NK-92 (cell line): ENCODE measurements around the gene MAPK8.

Experiments used
- DNase-seq: peaks from one replicate; lab custom pipeline; 2025; ENCODE audit not compliant: unreplicated experiment; lab: John Stamatoyannopoulos, UW

The MAPK8 gene

DNA sequence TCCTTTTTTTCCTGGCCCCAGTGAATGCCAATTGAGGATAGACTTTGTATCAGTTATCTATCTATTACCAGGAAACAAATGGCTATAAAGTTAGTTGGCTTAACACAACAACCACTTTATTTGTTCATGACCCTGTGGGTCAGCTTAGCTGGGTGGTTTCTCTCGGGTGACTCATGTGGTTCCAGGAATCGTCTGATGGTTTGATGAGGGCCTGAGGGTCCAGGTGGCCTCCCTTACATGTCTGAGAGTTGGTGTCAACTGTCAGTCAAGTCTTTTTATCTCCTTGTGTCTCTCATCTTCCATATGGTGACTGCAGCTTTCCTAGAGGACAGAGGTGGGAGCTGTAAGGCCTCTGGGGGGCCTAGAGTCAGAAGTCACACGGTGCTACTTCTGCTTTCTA lies 15.3 kb upstream of the MAPK8 start:
- no peak for DNase-seq

- DNase-seq, result no peak
Measured at GRCh38 chr10:48292616-48293015, 13.9 kb upstream of the MAPK8 start.

- no peak for DNase-seq
Measured at GRCh38 chr10:48294431-48294830, 12.0 kb upstream of the MAPK8 start.

DNA sequence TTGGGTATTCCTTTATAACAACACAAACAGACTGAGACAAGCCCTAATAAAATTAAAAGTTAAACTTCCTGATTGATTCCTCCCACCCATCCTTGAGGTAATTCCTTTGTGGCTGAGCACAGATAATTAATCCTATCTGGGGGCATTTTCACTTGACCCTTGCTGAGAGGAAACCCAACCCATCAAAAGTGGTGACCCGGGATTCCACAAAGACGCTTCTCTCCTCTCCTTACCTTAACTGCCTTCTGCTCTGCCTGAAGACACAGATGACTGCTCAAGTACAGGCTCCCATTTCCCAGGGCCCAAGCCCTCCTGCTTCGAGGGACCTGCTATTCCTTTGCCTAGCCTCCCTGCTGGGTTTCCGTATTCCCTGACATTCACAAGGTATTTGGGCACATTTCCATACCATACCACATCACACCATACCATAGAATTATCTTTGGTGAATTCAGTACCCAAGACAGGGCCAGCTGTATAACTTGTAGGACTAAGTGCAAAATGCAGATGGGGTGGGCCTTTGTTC lies 9.8 kb upstream of the MAPK8 start:
- DNase-seq, result no peak

DNA sequence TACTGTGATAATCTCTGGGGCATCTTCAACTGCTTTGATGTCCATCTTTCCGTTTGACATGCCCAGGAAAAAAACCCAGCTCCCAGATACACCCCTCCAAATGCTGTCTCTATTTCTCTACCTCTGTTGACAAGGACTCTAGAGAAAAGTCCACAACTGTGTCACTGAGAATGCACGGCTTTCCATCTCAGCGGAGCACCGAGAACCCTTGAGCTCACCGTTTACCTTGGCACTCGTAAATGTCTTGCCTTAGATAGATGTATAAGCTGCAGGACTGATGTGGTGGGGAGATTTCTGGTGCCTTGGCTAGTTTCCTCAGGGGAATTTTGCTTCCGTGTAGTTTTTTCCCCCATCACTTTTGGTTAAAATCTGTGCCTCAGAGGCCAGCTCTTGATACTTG lies 7.4 kb upstream of the MAPK8 start:
- DNase-seq, result no peak

DNA sequence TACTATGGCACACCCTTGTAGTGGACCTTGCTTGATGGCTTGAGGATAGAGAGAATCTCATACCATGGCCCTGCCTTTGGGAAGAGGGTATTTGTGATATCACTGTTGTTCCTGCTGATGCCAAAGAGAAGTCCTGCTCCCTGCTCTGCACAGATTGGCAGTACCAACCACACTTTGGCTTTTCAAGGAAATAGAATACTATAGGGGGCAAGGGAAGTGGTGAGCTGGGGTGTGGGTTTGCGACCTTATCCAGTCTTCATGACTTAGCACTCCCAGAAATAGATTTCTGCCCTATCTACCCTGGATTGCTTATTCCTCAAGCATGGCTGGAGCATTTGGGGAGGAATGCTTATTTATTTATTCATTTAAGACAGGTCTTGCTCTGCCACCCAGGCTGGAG lies 6.8 kb upstream of the MAPK8 start:
- DNase-seq, result no peak

DNA sequence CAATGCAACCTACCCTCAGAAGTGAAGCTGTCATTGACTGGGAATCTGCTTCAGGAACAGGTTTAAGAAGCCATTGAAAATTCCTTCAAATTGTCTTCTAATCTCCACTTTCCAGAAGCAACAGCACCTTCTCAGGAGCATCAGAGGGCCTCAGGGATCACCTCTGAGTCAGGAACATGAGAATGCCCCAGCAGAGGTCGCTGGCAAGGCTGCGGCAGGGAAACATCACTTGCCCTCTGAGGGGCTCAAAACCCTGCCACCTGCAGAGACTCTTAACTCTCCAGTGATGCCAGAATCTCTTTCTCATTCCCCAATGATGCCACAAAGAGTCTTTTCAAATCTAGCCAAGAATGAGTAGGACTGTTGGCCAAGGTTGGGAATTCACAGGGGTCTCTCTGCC lies 5.9 kb upstream of the MAPK8 start:
- no peak for DNase-seq

DNA sequence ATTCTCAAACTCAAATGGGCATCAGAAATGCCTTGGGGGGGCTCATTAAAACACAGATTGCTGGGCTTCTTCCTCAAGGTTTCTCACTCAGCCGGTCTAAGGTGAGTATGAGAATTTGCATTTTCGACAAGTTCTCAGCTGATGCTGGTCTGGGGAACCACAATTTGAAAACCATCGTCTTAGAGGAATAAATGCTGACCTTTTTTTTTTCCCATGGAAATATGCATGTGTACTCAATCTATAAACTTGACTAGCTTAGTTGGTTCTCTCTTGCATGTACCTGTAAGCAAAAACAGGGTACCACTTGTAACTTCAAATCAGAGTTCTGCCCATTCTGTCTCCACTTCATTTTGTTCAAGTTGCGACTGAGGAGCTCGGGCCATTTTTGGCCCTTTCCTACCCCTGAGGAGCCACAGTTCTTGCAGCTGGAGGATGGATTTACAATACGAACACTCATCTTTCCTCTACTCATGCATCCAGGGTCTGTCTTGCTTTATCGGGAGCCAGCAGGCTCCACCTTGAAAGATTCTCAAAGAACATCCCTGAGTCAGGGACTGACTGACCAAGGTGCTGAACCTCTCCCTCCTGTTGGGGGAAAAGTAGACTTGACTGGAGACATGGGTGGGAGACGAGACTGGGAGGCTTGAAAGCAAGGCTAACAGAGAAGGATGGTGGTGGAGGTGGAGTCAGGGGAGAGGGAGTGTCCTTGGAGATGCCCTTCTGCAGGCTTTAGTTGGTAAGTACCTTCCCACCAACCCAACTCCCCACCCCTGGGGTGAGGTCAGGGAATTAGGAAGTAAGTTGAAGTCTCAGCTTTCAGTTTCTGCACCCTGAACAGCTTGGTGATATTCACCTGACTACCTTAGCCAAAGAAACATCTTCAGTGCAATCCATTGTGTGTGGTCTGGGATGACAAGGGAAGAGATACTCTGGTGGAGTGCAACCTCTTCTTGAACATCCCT lies 3.7 kb upstream of the MAPK8 start:
- no peak for DNase-seq

DNA sequence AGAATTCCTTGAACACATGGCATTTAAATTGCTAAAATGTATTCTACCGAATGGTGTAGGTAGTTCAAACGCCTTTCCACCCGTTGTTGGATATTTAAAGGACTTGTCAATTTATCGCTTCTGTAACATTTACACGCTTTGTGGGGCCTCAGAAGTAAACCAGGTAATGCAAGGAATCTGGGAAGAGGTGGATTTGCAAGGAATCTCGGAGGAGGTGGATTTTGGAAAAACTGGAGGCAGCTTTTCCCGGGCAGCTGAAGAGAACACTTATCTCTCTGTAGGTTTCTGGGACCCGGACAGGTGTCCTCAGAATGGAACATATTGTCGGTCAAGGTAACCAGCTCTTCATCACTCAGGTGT lies 592 bp upstream of the MAPK8 start:
- no peak for DNase-seq

DNA sequence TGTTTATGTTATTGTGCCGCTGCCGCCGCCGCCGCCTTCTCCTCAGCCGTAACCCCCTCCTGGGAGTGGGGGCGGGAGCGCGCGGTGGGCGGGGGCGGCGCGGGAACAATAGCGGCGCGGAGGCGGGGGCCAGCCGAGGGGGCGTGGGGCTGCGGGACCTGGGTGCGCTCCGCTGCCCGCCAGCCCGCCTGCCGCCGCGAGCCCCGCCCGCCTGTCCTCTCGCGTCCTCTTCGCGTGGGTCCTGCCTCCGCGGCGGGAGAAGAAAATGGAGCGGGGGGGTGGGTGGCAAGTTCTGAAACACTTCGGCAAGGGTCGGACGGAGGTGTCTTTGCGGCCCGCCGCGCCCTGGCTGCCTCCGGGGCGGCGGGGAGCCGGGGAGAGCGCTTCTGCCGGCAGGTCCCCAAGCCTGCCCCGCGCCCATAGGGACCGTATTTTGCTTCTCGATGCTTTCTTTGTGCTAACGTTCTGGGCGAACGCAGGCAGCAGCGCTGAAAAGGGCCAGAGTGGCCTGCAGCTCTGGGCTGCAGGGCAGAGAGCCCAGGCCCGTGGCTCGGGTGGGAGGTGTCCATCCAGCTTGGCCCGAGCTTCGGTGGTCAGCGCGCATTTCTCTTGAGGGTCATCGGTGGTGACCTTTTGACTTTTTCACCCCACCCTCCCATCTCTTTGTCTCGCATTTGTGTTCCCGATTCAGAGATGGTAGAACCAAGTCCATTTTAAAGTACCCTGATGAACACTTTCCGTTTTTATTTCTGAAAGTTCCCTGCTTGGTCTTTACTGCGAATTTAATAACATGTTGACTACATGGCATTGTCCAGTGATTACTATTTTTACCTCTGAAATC lies 613 bp downstream of the MAPK8 start:
- no peak for DNase-seq

- DNase-seq, result no peak
Measured at GRCh38 chr10:48307711-48308018, 1.2 kb downstream of the MAPK8 start.

GRCh38 chr10:48309711-48310226 lies 3.3 kb downstream of the MAPK8 start:
- DNase-seq, result no peak

GRCh38 chr10:48314107-48314506 lies 7.6 kb downstream of the MAPK8 start:
- no peak for DNase-seq

- no peak for DNase-seq
Measured at GRCh38 chr10:48316236-48316635, 9.8 kb downstream of the MAPK8 start.

DNA sequence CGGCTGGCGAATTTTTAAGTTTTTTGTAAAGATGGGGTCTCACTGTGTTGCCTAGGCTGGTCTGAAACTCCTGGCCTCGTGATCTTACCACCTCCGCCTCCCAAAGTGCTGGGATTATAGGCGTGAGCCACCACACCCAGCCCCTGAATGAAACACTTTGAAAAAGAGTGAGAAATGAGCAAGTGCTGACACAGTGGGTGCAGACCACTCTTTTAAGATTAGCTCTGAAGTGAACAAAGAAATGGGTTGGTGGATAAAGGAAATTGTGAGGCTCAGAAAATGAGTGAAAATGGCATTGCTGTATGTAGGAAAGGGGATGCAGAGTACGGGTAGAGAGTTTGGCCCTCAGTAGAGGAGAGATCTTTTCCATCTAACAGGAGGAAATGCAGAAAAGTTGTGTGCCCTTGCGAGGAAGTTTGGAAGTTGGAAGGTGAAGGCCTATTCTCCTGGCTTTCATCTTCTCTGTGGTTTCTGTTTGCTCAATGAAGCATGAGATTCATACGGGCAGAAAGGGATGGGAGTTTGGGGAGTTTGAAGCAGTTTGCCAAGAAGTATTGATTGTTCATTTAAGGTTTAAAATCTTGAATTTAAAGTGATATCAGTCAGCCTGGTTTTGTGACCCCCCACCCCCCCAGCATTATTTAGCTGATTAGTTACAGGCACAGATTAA lies 11.0 kb downstream of the MAPK8 start:
- DNase-seq, result no peak

- no peak for DNase-seq
Measured at GRCh38 chr10:48322017-48322416, 15.5 kb downstream of the MAPK8 start.

- no peak for DNase-seq
Measured at GRCh38 chr10:48324580-48324979, 18.1 kb downstream of the MAPK8 start.

DNA sequence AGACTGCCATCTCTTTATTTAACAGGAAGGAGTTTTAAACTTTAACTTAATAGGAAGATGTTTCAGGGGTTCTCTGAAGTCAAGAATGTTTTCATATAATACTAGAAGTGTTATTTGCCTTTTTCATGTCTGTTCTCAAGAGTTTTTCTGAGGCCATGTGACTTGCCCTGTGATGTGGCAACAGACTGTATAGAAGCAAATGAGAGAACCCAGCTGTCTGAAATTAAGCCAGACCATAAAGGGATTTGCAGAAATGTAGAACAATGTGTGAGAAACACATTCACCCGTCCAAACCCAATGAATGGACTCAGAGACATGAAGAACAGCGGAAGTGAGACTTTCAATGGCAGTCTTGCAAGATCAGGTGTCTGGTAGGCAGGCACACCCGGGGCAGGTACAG lies 23.8 kb downstream of the MAPK8 start:
- DNase-seq, result no peak

DNA sequence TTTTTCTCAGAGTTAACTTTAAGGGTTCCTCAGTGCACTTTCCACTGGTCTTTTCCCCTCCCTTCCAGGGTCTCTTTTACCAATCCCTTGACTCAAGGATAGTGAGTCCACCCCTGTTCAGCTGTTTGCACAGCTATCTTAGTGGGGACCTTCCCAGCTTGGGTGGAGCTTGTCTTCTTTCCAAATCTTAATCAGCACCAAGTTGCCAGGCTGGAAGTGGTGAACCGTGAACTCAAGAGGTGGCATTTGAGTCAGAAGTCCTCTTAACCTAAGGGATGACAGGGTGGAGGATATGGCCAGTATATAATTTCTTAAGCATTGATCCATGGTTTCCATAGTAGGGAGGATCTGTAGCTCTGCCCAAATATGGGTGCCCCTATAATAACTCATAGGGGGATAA lies 25.0 kb downstream of the MAPK8 start:
- no peak for DNase-seq

DNA sequence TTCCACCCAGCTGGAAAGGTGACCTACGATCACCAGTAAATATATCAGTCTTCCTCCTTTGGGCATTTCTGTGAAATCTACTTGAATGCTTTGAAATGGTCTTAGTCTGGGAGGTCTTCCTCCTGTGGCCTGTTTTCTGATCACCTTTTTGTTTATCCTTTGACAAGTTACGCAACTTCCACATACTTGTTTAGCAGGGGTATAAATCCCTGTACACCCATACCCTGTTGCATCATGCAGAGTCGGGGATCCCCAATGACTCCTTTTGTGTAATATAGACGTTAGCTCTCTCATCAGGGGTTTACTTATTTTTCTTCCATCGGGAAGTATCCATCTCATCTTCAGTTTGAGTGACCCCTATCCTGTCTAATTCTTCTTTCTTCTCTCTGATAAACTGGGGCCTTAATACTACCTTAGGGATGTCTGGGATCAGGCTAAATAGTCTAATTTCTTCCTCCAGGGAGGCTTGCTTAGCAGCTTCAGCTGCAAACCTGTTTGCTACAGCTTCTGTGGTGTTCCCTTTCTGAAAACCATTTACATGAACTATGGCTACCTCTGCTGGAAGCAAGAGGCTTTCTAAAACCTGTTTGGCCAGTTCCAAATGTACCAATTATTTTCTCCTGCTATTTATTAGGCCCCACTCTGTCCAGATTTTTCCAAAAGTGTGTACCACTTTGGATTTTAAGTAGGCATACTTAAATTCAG lies 25.8 kb downstream of the MAPK8 start:
- DNase-seq, result no peak

DNA sequence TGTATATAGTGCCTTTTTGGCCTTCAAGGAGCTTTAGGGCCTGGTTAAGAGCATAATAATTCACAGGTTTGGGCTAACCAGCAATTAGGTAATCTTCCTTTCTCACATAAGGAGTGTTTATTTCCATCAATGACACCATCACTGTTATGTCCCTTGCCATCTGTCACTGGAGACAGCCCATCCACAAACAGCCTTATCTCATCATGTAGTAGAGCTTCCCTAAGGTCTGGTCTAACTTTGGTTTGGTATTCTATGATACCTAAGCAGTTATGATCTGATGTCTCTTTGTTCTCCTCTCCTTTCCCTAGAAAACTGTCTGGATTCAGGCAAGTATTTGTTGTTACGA lies 26.4 kb downstream of the MAPK8 start:
- DNase-seq, result no peak
